HK-2 (cell line): Measurements from ENCODE around the gene LCT.
"Not testable (repeated sequence)": the region's sequence is repeated elsewhere in the genome, so short reads cannot be mapped to it uniquely, and the experiment has no call there.

Source experiments
- DNase-seq: peaks from one replicate; pipeline ENCODE4 v3.0.0-alpha.2; 2018; ENCODE audit not compliant: unreplicated experiment

LCT gene

DNA sequence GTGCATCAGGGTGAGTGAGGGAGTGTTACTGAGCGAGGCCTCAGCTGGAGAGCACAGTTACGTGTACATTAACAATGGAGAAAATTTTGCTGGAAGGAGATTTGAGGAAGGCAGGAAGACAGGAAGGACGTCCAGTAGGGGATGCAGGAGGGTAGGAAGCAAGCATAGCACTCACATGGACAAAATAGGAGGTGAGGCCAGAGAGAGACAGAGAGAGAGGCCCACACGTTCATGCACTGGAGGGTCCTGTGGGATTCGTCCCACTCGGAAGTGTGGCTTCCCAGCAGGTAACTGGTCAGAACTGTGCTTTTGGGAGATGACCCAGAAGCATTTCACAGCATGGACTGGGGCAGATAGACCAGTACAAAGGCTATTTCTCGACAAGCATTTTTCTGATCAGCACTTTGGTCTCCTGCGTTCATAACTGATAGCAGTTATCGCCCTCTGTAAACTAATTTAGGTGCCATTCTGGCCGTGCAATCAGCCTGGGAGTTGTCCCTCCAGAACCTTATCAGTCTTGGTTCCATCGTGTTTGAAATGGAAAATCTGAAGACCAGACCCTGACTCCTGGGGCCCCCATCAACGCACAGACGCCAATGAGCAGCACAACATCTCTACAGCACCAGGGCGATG is 5.7 kb downstream of the LCT start:
- no peak for DNase-seq

DNA sequence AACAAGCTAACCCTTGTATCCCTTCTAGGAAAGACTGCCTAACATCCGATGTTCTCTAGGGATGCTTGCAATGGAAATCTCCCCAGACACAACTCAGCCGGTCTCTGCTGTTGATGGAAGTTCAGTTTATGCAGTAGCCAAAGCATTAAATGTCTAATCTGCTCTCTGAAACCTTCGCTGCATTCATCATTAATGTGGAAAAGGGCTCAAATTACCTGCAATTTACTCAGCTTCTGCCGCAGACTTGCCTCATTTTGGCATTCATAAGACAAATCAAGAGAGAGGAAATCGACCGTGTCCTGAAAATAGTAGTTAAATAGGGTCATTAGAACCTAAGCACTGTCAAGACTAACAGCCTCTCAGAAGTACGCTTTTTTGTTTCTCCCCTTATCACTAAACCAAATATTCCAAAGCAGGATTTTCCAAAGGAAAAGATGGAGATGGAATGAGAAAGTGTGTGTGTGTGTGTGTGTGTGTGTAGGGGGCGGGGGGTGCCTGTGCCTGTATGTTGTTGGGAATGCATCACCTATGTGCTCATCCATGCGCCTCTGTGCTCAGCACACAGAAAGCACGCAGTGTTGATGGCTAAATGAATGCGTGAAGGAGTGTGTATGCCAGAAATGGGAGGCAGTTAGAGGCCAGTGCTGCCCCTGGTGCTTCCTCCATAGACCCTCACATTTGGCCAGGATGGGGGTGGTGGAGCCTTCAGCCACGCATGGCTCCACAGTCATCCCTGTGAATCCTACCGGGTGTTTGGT is 7.4 kb downstream of the LCT start:
- DNase-seq = no peak

DNA sequence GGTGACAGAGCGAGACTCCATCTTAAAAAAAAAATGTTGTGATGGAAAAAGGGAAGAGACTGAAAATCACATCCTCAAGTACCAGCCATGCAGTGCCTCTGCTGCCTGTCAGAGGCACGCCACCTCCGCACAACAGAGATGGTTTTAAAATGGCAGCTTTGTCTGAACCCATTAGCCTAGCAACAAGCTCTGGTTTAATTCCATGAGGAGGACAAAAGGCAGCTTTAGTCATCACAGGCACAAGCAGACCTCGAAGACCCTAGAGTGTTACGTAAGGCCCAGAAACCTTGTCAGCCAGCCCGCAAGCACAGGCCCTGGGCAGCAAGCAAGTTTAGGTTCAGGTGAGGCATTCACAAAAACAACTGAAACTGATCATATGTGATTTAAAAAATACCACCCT is 10.4 kb downstream of the LCT start:
- no peak for DNase-seq

DNA sequence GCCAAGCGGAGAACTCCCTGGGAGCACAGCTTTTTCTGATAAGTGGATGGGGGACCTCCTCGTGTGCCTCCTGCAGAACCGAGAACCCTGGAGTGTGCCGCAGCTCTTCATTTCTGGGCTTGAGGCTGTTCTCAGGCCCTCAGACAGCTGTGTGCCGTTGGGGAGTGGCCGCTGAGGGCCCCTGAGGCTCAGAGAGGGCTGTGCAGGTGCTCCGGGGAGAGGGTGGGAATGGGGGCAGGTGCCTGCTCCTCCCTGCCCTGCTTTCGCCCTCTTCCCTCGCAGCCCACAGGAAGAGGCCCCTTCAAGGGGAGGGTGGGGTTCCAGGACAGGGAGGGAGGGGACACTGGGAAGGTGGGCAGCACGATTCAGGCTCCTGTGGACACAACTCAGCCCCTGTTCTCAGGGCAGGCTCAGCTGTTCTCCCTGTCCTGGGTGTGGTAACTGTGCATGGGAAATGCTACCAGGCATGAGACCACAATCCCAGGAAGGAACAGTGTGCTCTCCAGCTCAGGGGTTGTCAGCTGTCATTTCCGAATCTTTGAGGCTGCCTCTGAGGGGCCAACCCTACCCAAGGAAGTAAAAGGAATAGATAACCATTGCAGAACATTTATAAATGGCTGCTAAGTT is 11.3 kb downstream of the LCT start:
- no peak for DNase-seq

DNA sequence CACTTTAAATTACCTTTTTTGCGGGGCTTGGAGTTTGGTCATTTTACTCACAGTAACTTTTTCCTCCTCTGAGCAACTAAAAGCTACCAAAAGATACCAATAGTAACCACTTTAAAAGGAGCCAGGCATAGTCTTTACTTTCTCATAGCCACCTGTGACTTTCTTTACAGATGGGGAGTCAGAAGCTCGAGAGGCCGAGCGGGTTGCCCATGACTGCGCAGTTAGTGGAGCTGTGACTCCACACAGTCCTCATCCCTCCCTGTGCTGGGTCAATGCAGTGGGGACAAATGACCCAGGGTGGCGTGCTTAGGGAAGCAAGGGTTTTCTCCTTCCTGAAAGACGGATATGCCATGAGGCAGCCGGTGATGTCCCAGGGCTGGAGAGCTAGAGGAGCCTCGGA is 11.9 kb downstream of the LCT start:
- no peak for DNase-seq

DNA sequence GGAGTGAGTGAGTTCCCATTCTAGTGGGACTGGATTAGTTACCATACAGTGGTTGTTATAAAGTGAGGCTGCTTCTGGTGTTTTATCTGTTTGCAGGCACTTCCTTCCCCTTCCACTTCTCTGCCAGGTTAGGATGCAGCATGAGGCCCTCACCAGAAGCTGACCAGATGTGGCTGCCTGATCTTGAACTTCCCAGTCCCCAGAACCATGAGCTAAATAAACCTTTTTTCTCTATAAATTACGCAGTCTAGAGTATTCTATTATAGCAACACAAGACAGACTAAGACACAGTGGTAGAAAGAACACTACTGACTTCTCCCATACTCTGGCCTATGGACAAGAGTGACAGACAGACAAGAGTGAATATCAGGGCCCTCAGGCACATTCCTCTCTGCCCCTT is 14.1 kb downstream of the LCT start:
- no peak for DNase-seq

DNA sequence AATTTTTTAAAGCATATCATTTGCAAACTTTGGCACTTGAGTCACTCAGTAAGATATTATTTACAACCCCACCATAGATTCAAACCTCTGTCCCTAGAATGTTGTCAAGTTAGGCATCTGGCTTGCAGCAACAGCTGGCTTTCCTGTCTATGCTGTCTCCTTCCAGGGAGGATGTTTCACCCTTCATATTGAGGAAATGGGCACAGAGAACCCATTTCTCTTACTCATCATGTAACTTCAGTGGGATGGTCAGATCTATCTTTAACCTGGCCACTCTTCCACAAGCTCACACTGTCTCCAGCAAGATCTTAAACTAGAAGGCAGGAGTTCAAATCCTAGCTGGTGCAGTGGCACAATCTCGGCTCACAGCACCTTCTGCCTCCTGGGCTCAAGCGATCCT is 15.8 kb downstream of the LCT start:
- no peak for DNase-seq

DNA sequence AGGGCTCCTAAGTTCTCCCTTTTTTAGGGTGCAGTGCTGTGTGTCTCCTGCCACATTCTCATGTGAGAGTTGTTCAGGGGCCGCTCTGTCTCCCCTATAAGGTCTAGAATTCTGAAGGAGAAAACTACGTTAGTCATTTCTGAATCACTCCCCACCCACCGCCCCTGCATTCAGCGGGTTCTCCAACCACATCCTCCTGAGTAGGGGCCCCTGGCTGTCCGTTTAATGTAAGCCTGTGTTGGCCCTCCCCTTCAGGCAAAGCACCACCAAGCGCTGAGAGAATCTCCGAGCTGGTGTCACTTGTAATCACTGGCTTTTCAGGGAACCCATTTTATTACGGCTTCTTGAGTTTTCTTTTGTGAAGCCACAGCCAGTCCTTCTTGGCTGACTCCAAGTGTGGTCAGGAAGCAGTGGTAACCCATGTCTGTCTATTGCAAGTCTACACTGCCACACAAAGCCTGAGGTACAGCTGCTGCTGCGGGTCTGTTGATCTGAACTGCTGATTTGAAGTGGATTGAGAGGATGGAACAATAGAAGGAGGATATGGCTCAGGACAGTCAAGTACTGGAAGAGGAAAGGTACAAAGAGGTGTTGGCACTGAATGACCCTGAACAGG is 16.9 kb downstream of the LCT start:
- DNase-seq = peak; percentile 51

DNA sequence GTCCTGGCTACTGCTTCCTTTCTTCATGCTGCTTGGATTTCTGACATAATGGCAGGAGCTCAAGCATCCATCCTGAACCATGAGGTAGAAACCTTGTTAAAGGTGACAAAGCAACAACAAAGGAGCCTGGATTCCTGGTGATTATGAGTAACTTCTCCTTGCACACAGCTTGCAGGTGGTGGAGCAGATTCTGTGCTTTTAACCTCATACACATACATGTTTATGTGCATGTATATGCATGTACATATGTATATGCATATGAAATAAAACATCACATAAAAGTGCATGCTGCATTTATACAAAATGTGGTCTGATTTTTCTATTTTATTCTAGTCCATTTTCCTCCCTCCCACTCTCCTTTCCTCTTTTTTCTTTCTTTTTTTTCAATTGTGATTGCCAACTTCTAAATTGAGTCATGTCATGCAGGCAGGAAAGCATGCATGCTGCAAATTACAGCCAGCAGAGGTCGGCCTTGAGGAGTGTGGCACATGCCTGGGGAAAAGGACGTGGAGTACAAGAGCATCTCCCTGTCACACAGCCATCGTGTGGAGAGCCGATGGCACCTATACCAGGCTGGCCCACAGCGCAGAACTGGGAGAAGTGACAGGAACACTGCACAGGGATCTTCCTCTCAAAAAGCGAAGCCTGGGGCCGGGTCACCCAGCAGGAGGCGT is 17.9 kb downstream of the LCT start:
- peak; percentile 31 for DNase-seq

DNA sequence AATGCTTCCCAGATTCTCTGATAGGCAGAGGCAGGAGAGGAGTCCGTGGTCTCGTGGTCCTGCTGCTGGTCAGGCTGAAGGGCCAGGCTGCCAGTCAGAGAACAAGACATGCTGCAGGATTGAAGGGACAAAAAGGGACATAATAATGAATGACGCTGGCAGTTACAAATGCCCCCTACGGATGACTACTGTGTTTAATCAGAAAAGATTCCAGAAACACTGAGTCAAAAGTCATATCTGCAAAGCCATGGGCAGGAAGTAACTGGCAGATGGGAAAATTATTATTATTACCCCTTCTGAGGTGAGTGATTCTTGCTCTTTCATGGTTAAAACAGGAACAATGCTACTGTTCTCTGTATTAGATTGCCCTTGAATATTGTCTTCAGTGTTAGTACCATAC is 19.0 kb downstream of the LCT start:
- DNase-seq = no peak

DNA sequence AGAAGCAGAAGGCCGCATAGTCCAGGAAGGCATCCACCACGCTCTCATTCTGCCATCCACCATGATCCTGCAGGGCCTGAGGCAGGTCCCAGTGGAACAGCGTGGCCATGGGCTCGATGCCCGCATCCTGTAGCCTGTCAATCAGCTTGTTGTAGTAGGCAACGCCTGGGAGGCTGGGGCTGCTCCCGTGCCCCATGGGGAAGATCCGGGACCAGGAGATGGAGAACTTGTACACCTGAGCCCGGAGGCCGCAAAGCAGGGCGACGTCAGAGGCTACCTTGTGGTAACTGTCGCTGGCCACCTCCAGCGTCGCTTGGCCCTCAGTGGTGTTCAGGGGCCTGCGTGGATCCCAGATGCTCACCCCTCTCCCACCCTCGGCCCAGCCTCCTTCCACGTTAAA is 19.5 kb downstream of the LCT start:
- DNase-seq = no peak

DNA sequence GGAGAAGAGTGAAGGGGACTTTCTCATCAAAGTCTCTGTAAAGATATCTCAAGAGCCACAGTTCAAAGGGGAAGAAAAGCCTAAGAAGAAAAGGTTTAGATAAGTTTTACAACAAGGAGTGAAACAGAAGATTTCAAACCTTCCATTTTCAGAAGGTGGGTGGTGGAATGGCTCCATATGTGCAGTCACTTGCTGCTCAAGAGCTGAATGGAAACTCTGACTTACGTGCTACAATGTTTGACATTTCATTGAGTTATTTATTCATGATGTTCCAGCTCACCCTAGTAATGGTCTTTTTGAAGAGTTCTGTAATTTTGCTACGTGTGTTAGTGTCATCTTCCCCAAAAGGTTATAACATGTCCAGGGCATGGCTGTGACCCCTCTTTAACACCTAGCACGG is 21.7 kb downstream of the LCT start:
- DNase-seq = no peak

DNA sequence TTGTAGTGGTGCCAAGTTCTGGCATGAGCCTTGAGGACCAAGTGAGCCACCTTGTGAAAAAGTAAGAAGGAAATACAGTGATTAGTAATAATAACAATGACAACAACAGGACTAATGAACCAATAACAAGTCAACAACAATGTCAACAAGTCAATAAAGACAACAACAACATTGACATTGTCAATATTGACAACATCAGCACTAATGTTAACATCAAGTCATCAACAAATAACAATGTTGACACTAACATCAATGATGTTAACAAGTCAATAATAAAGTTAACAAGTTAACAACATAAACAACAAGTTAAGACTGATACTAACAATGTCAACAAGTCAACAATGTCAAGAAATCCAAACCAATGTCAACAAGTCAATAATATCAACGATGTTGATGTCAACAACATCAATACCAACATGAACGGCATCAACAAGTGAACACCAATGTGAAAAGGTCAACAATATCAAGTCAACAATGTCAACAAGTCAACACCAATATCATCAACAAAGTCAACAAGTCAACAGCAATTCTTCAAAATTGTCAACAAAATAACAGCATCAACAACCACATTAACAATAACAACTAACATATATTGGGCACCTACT is 24.0 kb downstream of the LCT start:
- DNase-seq = no peak

DNA sequence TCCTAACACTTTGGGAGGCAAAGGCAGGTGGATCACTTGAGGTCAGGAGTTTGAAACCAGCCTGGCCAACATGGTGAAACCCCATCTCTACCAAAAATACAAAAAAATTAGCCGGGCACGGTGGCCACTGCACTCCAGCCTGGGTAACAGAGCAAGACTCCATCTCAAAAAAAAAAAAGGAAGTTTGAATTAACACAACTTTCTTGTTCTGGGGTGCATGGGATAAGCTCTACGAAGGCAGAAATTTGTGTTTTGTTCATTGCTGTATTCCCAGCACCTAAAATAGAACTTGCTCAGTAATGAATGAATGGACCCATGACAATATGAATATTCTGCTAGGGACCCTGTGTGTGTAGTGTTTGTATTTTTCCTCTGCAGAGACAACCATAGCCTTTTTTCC is 29.1 kb downstream of the LCT start:
- DNase-seq = not testable (repeated sequence)

DNA sequence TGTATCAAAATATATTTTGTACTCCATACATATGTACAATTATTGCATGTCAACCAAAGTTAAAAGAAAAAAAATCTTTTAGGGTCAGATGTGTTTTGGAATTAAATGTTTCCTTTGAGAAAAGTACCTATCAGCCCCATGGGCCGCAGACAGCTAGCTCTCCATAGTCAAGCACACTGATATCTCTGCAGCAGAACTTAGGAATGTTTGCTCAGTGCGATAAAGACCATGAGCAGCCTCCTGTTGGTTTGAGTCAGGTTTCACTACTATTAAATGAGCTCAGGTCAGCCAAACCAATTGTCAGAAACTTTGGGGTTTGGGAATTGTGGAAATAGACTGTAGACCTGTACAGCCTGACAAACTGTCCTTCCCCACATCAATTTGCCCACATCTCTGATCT is 33.7 kb downstream of the LCT start:
- no peak for DNase-seq

DNA sequence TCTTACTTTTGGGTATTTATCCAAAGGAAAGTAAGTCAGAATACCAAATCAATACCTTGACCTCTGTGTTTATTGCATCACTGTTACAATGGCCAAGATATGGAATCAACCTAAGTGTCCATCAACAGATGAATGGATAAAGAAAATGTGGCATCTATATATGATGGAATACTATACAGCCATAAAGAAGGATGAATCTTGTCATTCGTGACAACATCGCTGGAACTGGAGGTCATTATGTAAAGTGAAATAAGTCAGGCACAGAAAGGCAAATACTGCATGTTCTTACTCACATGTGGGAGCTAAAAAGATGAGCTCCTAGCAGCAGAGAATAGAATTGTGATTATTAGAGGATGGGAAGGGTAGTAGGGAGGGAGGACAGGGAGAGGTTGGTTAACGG is 34.6 kb downstream of the LCT start:
- DNase-seq = no peak

DNA sequence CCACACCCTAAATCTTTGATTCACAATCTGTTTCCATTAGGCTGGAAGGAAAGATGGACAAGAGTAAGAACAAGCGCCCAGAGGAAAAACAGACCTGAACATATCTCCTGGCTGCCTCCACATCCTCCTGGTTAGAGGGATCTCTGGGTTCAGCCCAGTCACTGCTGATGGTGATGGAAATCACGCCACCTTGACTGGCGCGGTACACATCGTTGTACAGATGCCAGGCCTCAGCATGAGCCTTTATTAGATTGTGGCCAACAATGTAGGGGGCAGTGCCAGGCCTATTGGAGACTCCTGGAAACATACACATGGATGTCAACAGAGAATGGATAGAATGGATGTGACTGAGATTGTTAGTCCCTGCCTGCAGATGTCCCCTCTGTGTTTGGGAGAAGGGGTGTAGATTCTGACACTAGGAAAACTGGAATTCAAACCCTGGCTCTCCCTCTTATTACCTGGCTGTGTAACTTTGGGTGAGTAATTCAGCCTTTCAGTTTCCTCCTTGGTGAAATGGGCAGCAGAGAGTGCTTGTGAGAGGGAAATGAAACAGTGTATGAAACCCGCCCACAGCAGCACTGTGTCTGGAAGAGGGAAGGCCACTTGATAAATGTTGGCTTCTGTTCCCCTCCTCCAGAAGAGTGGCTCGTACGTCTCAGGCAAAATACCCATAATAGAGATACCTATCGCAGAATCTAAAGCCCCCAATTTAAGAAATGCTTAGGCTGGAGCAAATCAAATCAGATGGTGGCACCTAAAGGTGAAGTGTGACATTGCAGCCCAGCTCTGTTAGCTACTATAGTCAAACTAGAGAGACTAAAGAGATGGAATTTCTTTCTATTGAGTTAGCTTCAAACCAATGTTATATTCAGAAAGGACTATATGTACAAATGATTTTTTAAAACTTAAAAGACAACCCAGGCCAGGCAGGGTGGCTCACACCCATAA is 36.2 kb downstream of the LCT start:
- no peak for DNase-seq

DNA sequence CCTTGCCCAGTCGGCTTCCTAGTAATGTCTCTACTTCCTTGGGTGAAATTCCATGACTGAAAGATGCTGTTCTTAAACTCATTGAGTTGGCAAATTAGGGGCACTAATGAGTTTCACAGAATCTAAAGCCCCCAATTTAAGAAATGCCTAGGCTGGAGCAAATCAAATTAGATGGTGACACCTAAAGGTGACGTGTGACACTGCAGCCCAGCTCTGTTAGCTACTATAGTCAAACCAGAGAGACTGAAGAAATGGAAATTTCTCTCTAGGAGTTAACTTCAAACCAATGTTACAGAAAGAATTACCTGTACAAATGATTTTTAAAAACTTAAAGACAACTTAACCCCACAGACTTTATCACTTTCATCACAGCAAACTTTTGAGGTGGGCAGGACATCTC is 37.2 kb downstream of the LCT start:
- DNase-seq = no peak

DNA sequence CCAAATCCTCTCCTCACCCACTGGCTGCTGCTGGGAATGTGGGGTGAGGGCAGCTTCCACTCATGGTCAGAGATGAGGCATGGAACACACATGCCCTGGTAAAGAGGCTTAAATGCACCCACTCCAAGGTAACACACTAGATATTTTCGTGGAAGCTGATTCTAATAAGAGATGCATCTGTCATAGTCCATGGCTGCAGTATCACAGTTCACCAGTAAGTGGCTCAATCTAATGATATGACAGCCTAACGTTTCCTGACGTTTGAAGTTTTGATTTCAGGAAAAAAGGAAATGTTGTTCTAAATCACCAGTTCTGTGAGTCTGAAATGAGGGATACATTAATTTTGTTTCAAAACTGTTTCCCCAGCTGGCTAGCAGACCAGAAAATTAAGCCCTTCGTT is 38.2 kb downstream of the LCT start:
- DNase-seq = no peak

DNA sequence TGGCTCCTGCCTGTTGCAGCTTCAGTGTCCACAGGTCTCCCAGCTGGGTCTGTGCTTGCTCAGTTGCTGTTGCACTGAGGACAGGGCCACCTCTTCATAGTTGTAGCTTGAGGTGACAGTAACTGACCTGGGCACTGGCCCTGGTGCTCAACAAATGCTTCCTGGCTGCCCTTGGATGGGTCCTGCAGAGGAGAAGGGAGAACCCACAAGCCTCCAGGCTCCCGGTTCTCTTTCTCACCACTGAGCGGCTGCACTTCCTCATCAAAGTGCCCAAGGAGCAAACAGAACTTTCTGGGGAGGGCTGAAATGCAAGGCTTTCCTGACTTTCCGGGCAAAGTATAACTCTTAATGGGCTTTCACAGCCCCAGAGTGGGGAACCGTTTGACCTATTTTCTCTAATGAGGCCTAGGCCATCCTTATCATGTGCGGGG is 38.7 kb downstream of the LCT start:
- no peak for DNase-seq
